C4-2B (cell line): ENCODE results near the gene CLEC11A.

Experiments used
- CTCF ChIP-seq: fragments of 450-650 bp; conservative IDR thresholded peaks from 2 replicates; pipeline ENCODE4 v1.5.1; 2017; ENCODE audit warnings: mild to moderate bottlenecking
- ZFX ChIP-seq: fragments of 450-650 bp; IDR thresholded peaks from 2 replicates; pipeline ENCODE4 v1.6.1; 2017

GRCh38 chr19:50706387-50706786 lies 16.8 kb upstream of the CLEC11A start:
- no peak for TF ChIP-seq CTCF
- no peak for TF ChIP-seq ZFX
